ENCODE results near the gene RASSF10.
A peak's percentile ranks its signal among the peaks of the same experiment; 100 is the strongest.

Gene RASSF10

GRCh38 chr11:13012056-13012661 is 3.0 kb downstream of the RASSF10 start:
- no peak for TF ChIP-seq CTCF (IDR thresholded peaks at IDR 0.05; ENCODE audit: poor library complexity, severe bottlenecking)
- Histone ChIP-seq H3K9me3 (ENCODE audit: severe bottlenecking) (no peaks in the 10 kb centered on the region), H3K27ac (ENCODE audit: poor library complexity, severe bottlenecking) (no peak overlapping the region), H3K4me3 (ENCODE audit: severe bottlenecking) (no peak overlapping the region), H3K36me3 (ENCODE audit: low read depth) (no peaks in the 10 kb centered on the region), H3K27me3 (ENCODE audit: insufficient read depth, poor library complexity, severe bottlenecking) (peaks cover 15% of the 10 kb centered on the region), H3K4me1 (ENCODE audit: insufficient read depth, poor library complexity, severe bottlenecking) (peaks cover 7% of the 10 kb centered on the region)
- ATAC-seq (ENCODE audit: low read depth) = no peak
- DNase-seq (ENCODE audit: low spot score) = no peak

- ATAC-seq (ENCODE audit: low read depth) = no peak
- Histone ChIP-seq H3K9me3 (ENCODE audit: severe bottlenecking) (no peaks in the 10 kb centered on the region), H3K27me3 (ENCODE audit: insufficient read depth, poor library complexity, severe bottlenecking) (peaks cover 15% of the 10 kb centered on the region), H3K36me3 (ENCODE audit: low read depth) (no peaks in the 10 kb centered on the region), H3K27ac (ENCODE audit: poor library complexity, severe bottlenecking) (no peak overlapping the region), H3K4me1 (ENCODE audit: insufficient read depth, poor library complexity, severe bottlenecking) (peaks cover 7% of the 10 kb centered on the region), H3K4me3 (ENCODE audit: severe bottlenecking) (no peak overlapping the region)
- no peak for TF ChIP-seq CTCF (IDR thresholded peaks at IDR 0.05; ENCODE audit: poor library complexity, severe bottlenecking)
- DNase-seq (ENCODE audit: low spot score) = no peak
Observed at GRCh38 chr11:13013054-13013488, 4.0 kb downstream of the RASSF10 start.

DNA sequence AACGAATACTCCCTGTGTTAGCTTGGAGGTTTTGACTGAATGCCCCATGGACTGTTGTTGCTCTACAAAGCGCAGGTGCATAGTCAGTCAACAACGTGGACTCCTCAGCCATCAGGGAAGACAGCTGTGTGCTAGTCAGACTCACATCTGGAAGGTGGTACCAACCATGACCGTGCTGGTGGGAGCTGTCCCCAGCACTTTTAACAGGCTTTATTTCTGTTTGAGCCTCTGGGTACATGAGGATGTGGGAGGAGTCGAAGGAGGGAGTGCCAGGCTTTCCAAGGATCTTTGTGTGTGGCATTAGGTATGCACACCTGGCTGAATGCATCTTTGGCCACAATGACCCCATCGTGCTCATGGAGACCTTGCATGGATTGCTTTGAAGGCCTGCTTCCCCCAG is 6.6 kb downstream of the RASSF10 start:
- DNase-seq (ENCODE audit: low spot score) (no peak), ATAC-seq (ENCODE audit: low read depth) (no peak)
- no peak for TF ChIP-seq CTCF (IDR thresholded peaks at IDR 0.05; ENCODE audit: poor library complexity, severe bottlenecking)
- Histone ChIP-seq H3K4me1 (ENCODE audit: insufficient read depth, poor library complexity, severe bottlenecking) (no peaks in the 10 kb centered on the region), H3K27ac (ENCODE audit: poor library complexity, severe bottlenecking) (no peak overlapping the region), H3K27me3 (ENCODE audit: insufficient read depth, poor library complexity, severe bottlenecking) (peaks cover under 1% of the 10 kb centered on the region), H3K9me3 (ENCODE audit: severe bottlenecking) (no peaks in the 10 kb centered on the region), H3K36me3 (ENCODE audit: low read depth) (no peaks in the 10 kb centered on the region), H3K4me3 (ENCODE audit: severe bottlenecking) (no peak overlapping the region)

GRCh38 chr11:13016415-13016814 is 7.3 kb downstream of the RASSF10 start:
- Histone ChIP-seq H3K36me3 (ENCODE audit: low read depth) (no peaks in the 10 kb centered on the region), H3K9me3 (ENCODE audit: severe bottlenecking) (no peaks in the 10 kb centered on the region), H3K27ac (ENCODE audit: poor library complexity, severe bottlenecking) (no peak overlapping the region), H3K4me1 (ENCODE audit: insufficient read depth, poor library complexity, severe bottlenecking) (no peaks in the 10 kb centered on the region), H3K4me3 (ENCODE audit: severe bottlenecking) (no peak overlapping the region), H3K27me3 (ENCODE audit: insufficient read depth, poor library complexity, severe bottlenecking) (no peaks in the 10 kb centered on the region)
- ATAC-seq (ENCODE audit: low read depth) = peak; percentile 42; the same call in 1 of the 3 replicates
- no peak for TF ChIP-seq CTCF (IDR thresholded peaks at IDR 0.05; ENCODE audit: poor library complexity, severe bottlenecking)
- no peak for DNase-seq (ENCODE audit: low spot score)

DNA sequence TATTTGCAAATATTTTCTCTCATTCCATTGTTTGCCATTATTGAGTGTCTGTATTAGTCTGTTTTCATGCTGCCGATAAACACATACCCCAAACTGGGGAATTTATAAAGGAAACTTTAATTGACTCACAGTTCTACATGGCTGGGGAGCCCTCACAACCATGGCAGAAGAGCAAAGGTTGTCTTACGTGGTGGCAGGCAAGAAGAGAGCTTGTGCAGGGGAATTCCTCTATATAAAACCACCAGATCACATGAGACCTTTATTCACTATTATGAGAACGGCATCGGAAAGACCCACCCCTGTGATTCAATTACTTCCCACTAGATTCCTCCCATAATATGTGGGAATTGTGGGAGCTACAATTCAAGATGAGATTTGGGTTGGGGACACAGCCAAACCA is 10.2 kb downstream of the RASSF10 start:
- H3K27me3 ChIP-seq (ENCODE audit: insufficient read depth, poor library complexity, severe bottlenecking) = no peaks in the 10 kb centered on the region
- no peaks in the 10 kb centered on the region for H3K9me3 ChIP-seq (ENCODE audit: severe bottlenecking)
- ATAC-seq (ENCODE audit: low read depth) (no peak), DNase-seq (ENCODE audit: low spot score) (no peak)
- H3K27ac ChIP-seq (ENCODE audit: poor library complexity, severe bottlenecking) = no peak overlapping the region
- H3K4me3 ChIP-seq (ENCODE audit: severe bottlenecking) = no peak overlapping the region
- no peaks in the 10 kb centered on the region for H3K4me1 ChIP-seq (ENCODE audit: insufficient read depth, poor library complexity, severe bottlenecking)
- H3K36me3 ChIP-seq (ENCODE audit: low read depth) = no peaks in the 10 kb centered on the region
- TF ChIP-seq CTCF (IDR thresholded peaks at IDR 0.05; ENCODE audit: poor library complexity, severe bottlenecking) = no peak

All from RWPE2 (cell line).